HCT116 (cell line): ENCODE measurements around the gene ARHGAP8. TPM values are rescaled to one million over a fixed set of nuclear protein-coding genes. Genes with fewer than 3 reads are reported as not detected.

Experiments used
- ATAC-seq: fragments of 200-7000 bp; cut with Tn5 transposase; 2 replicates; pipeline ENCODE4 v1.9.1; 2020; ENCODE audit warnings: mild to moderate bottlenecking, moderate library complexity
- BruUV-seq: library from RNA; stranded (reverse); fragments of 400-500 nt; replicated peaks from 2 replicates; lab custom pipeline; 2021; lab: Mats Ljungman, UMichigan
- CTCF ChIA-PET: fragments of 300-600 bp; sonication (Branson Sonifier 250); formaldehyde crosslinking; loops from one replicate; lab custom pipeline; 2021; ENCODE audit warnings: antibody characterized with exemption; lab: Charles Lee
- POLR2A ChIA-PET: fragments of 300-600, 350-600 bp; sonication (Branson Sonifier 250); formaldehyde crosslinking; loops from one replicate; lab custom pipeline; 2021; ENCODE audit warnings: antibody characterized with exemption; lab: Charles Lee
- RAD21 ChIA-PET, 2 experiments: fragments of 300-600 bp; sonication (Branson Sonifier 250); formaldehyde crosslinking; loops; one replicate each; lab custom pipeline; 2023; ENCODE audit warnings: low total read pairs in 2 of 2; ENCODE audit not compliant: uncharacterized antibody in 2 of 2, unreplicated experiment in 2 of 2, low non-redundant PET in 1 of 2; lab: Charles Lee
- DNase-seq: peaks from one replicate; pipeline ENCODE4 v3.0.0-alpha.2; 2010; ENCODE audit warnings: low read depth, low spot score
- H2AFZ ChIP-seq: fragments of 200-600 bp; shearing (Covaris generic), sonication (generic); 2 replicates; pipeline ENCODE4 v1.6.1; 2017; ENCODE audit warnings: low read depth, mixed run types, mixed read lengths, antibody characterized with exemption, low read length; ENCODE audit not compliant: poor library complexity, severe bottlenecking
- H3K27ac ChIP-seq: 2 replicates; pipeline ENCODE4 v1.5.1; 2012; ENCODE audit warnings: low read depth, low read length
- H3K27me3 ChIP-seq: fragments of 200-600 bp; sonication (generic); 2 replicates; pipeline ENCODE4 v1.6.1; 2016; ENCODE audit warnings: mixed run types, low read length, mixed read lengths; ENCODE audit not compliant: insufficient read depth
- H3K36me3 ChIP-seq, 2 experiments: fragments of 200-500 bp in 1 of 2; fragments of 200-600 bp in 1 of 2; sonication (Bioruptor generic) in 1 of 2; sonication (generic) in 1 of 2; 2 replicates each; pipeline versions ENCODE4 v1.5.1 to v1.6.1; 2014 to 2016; ENCODE audit warnings: low read length in 2 of 2, inconsistent platforms in 1 of 2, mixed read lengths in 1 of 2, mixed run types in 1 of 2; ENCODE audit not compliant: insufficient read depth in 2 of 2, control insufficient read depth in 1 of 2
- H3K4me1 ChIP-seq, 2 experiments: fragments of 200-600 bp in 1 of 2; sonication (generic) in 1 of 2; 2 replicates each; pipeline versions ENCODE4 v1.5.1 to v1.6.1; 2012 to 2017; ENCODE audit warnings: low read length in 2 of 2, inconsistent platforms in 1 of 2, mild to moderate bottlenecking in 1 of 2, mixed read lengths in 1 of 2, mixed run types in 1 of 2, moderate library complexity in 1 of 2; ENCODE audit not compliant: insufficient read depth in 2 of 2, control insufficient read depth in 1 of 2
- H3K4me2 ChIP-seq: fragments of 200-600 bp; sonication (generic); 2 replicates; pipeline ENCODE4 v1.6.1; 2017; ENCODE audit warnings: mixed run types, low read length, mixed read lengths
- H3K4me3 ChIP-seq, 2 experiments: fragments of 200-600 bp in 1 of 2; sonication (generic) in 1 of 2; replicated peaks in 1 of 2; 2 replicates each; pipeline ENCODE4 v1.5.1; 2011 to 2016; ENCODE audit warnings: low read length in 2 of 2, control low read depth in 1 of 2, low read depth in 1 of 2, mild to moderate bottlenecking in 1 of 2, mixed read lengths in 1 of 2, mixed run types in 1 of 2
- H3K79me2 ChIP-seq: fragments of 200-600 bp; sonication (generic); 2 replicates; pipeline ENCODE4 v1.6.1; 2017; ENCODE audit warnings: mild to moderate bottlenecking, mixed run types, low read length, moderate library complexity, mixed read lengths; ENCODE audit not compliant: insufficient read depth
- H3K9ac ChIP-seq: fragments of 200-600 bp; sonication (generic); 2 replicates; pipeline ENCODE4 v1.6.1; 2016; ENCODE audit warnings: low read length, mixed read lengths
- H3K9me2 ChIP-seq: fragments of 200-600 bp; sonication (generic), shearing (Covaris generic); 2 replicates; pipeline ENCODE4 v1.6.1; 2017; ENCODE audit warnings: mixed run types, mild to moderate bottlenecking, moderate library complexity; ENCODE audit not compliant: insufficient read depth
- H3K9me3 ChIP-seq, 2 experiments: fragments of 200-500 bp in 1 of 2; fragments of 200-600 bp in 1 of 2; sonication (Bioruptor generic) in 1 of 2; sonication (generic) in 1 of 2; 2 replicates each; pipeline ENCODE4 v1.6.1; 2014 to 2017; ENCODE audit warnings: low read length in 2 of 2, mixed read lengths in 2 of 2, inconsistent platforms in 1 of 2, low read depth in 1 of 2, mild to moderate bottlenecking in 1 of 2, mixed run types in 1 of 2, moderate library complexity in 1 of 2; ENCODE audit not compliant: control insufficient read depth in 1 of 2, insufficient read depth in 1 of 2
- H4K20me1 ChIP-seq: fragments of 200-600 bp; sonication (generic), shearing (Covaris generic); 2 replicates; pipeline ENCODE4 v1.6.1; 2017; ENCODE audit warnings: mixed run types, mild to moderate bottlenecking, moderate library complexity; ENCODE audit not compliant: insufficient read depth
- CEBPB ChIP-seq: IDR thresholded peaks from 2 replicates; pipeline ENCODE4 v1.6.1; 2012; ENCODE audit warnings: low read depth
- EGR1 ChIP-seq: IDR thresholded peaks from 2 replicates; pipeline ENCODE4 v1.6.1; 2012; ENCODE audit warnings: low read depth
- POLR2A ChIP-seq: IDR thresholded peaks from 2 replicates; pipeline ENCODE4 v1.7.0; 2011; ENCODE audit warnings: borderline replicate concordance; ENCODE audit not compliant: insufficient read depth, insufficient read length; ENCODE audit errors: extremely low read depth
- RAD21 ChIP-seq: IDR thresholded peaks from 2 replicates; pipeline ENCODE4 v1.6.1; 2012; ENCODE audit warnings: low read depth, mild to moderate bottlenecking
- REST ChIP-seq: IDR thresholded peaks from 2 replicates; pipeline ENCODE4 v1.6.1; 2012; ENCODE audit warnings: low read depth
- SP1 ChIP-seq: IDR thresholded peaks from 2 replicates; pipeline ENCODE4 v1.6.1; 2012; ENCODE audit warnings: low read depth
- SRF ChIP-seq: IDR thresholded peaks from 2 replicates; pipeline ENCODE4 v1.6.1; 2012; ENCODE audit warnings: low read depth
- ZFX ChIP-seq: fragments of 450-650 bp; IDR thresholded peaks from 2 replicates; pipeline ENCODE4 v1.6.1; 2017
- intact Hi-C: fragments of 100-400 bp; cut with micrococcal nuclease; formaldehyde crosslinking; loops from 2 replicates; pipeline ENCODE4 v1.10.0; 2022
- total RNA-seq: library from RNA; stranded (reverse); gene quantifications from one replicate; pipeline ENCODE4 v1.2.1, GENCODE V29; 2021; ENCODE audit not compliant: unreplicated experiment
- TF ChIP-seq, protein P1 (sequence below), 3 experiments: fragments of 200-600 bp in 1 of 3; sonication (generic) in 1 of 3; IDR thresholded peaks in 2 of 3; conservative IDR thresholded peaks in 1 of 3; 2 replicates each; pipeline ENCODE4 v1.5.1; 2012 to 2017; ENCODE audit warnings: low read depth in 2 of 3, low read length in 2 of 3, antibody characterized with exemption in 1 of 3, borderline replicate concordance in 1 of 3, control low read depth in 1 of 3, mild to moderate bottlenecking in 1 of 3, mixed read lengths in 1 of 3, mixed run types in 1 of 3, moderate library complexity in 1 of 3; ENCODE audit not compliant: insufficient read depth in 1 of 3

ARHGAP8 gene
- total RNA-seq, 1 experiment from 2014 or later: 67.5 TPM

GRCh38 chr22:44718418-44718817, 34.0 kb upstream of the ARHGAP8 start:
- intact Hi-C loops: no loop called here
- ATAC-seq (no peak), DNase-seq (no peak)
- no peak overlapping the region for H3K4me3 ChIP-seq
- no peak overlapping the region for H3K4me2 ChIP-seq
- no peaks in the 10 kb centered on the region for H4K20me1 ChIP-seq
- no peaks in the 10 kb centered on the region for H3K4me1 ChIP-seq
- ChIA-PET CTCF (no interaction called here), POLR2A (interaction anchor here (0.7 kb wide), 1 partner anchor 1318 kb away, joined by 5 read pairs; no protein-coding TSS in a partner anchor), RAD21 (no interaction called here)
- H3K9me2 ChIP-seq: no peaks in the 10 kb centered on the region
- no TSS peak for BruUV-seq
- no peaks in the 10 kb centered on the region for H3K9me3 ChIP-seq
- no peak overlapping the region for H2AFZ ChIP-seq
- H3K9ac ChIP-seq: no peak overlapping the region
- no peaks in the 10 kb centered on the region for H3K27me3 ChIP-seq
- 0 out of 4 replicates have a peak, but pooled peaks cover 0 to 3% of the 10 kb centered on the region in 2 experiments for H3K36me3 ChIP-seq
- no peak overlapping the region for H3K27ac ChIP-seq
- 0 out of 2 replicates have a peak, but pooled peaks cover 3% of the 10 kb centered on the region for H3K79me2 ChIP-seq
- TF ChIP-seq SRF: no peak
- no peak for TF ChIP-seq EGR1
- TF ChIP-seq POLR2A: no peak
- TF ChIP-seq REST: no peak
- TF ChIP-seq RAD21: no peak
- no peak for TF ChIP-seq ZFX
- no peak for TF ChIP-seq CEBPB
- TF ChIP-seq SP1: no peak
- TF ChIP-seq, protein P1, sequence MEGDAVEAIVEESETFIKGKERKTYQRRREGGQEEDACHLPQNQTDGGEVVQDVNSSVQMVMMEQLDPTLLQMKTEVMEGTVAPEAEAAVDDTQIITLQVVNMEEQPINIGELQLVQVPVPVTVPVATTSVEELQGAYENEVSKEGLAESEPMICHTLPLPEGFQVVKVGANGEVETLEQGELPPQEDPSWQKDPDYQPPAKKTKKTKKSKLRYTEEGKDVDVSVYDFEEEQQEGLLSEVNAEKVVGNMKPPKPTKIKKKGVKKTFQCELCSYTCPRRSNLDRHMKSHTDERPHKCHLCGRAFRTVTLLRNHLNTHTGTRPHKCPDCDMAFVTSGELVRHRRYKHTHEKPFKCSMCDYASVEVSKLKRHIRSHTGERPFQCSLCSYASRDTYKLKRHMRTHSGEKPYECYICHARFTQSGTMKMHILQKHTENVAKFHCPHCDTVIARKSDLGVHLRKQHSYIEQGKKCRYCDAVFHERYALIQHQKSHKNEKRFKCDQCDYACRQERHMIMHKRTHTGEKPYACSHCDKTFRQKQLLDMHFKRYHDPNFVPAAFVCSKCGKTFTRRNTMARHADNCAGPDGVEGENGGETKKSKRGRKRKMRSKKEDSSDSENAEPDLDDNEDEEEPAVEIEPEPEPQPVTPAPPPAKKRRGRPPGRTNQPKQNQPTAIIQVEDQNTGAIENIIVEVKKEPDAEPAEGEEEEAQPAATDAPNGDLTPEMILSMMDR (IDR thresholded peaks at IDR 0.05 in 2 of 3, conservative IDR thresholded peaks at IDR 0.05 in 1 of 3; ENCODE audit: borderline replicate concordance in 1 of 3, insufficient read depth in 1 of 3, low read depth in 2 of 3, low read length in 2 of 3): no peak
- TF ChIP-seq, all 23 proteins: peak for 0
